Upper lobe of left lung (tissue), 4 donors: ENCODE data around the gene C19orf47.

Experiments used
- EP300 ChIP-seq, 4 donors: sonication (generic); formaldehyde crosslinking; IDR thresholded peaks; one replicate each; pipeline ENCODE4 v1.5.1; 2017; ENCODE audit warnings: antibody characterized with exemption in 4 of 4, control low read depth in 2 of 4
- POLR2A ChIP-seq, 4 donors: fragments of 450-650 bp; IDR thresholded peaks; one replicate each; pipeline ENCODE4 v1.5.1; 2016 to 2017; ENCODE audit warnings: antibody characterized with exemption in 4 of 4, mild to moderate bottlenecking in 2 of 4
- POLR2AphosphoS5 ChIP-seq, 2 donors: sonication (generic); formaldehyde crosslinking; IDR thresholded peaks; one replicate each; pipeline ENCODE4 v1.5.1; 2017; ENCODE audit warnings: antibody characterized with exemption in 2 of 2
- TF ChIP-seq, protein P1 (sequence below), 6 experiments: fragments of 450-650 bp in 4 of 6; fragments of 200-600 bp in 2 of 6; sonication (generic) in 2 of 6; IDR thresholded peaks; one replicate each; pipeline ENCODE4 v1.5.1; 2016 to 2019; ENCODE audit warnings: antibody characterized with exemption in 6 of 6

DNA sequence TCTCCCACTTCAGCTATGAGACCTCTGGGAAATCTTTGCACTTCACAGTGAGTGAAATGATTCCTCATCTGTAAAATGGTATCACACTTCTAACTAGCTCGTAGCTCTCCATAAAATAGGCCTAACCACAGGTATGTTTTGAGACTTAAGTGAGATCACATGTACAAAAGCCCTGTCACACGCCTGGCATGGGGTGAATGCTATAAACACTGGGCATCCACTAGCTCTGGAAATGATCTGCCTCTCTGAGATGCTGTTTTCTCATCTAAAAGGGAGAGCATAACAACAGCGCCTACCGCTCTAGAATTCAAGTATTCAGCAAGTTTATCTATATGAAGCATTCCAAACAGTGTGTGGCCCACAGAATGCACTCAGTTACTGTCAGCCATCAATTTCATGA, 65.3 kb downstream of the C19orf47 start:
- TF ChIP-seq, protein P1, sequence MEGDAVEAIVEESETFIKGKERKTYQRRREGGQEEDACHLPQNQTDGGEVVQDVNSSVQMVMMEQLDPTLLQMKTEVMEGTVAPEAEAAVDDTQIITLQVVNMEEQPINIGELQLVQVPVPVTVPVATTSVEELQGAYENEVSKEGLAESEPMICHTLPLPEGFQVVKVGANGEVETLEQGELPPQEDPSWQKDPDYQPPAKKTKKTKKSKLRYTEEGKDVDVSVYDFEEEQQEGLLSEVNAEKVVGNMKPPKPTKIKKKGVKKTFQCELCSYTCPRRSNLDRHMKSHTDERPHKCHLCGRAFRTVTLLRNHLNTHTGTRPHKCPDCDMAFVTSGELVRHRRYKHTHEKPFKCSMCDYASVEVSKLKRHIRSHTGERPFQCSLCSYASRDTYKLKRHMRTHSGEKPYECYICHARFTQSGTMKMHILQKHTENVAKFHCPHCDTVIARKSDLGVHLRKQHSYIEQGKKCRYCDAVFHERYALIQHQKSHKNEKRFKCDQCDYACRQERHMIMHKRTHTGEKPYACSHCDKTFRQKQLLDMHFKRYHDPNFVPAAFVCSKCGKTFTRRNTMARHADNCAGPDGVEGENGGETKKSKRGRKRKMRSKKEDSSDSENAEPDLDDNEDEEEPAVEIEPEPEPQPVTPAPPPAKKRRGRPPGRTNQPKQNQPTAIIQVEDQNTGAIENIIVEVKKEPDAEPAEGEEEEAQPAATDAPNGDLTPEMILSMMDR (IDR thresholded peaks at IDR 0.05): no peak
- no peak for TF ChIP-seq POLR2AphosphoS5 (IDR thresholded peaks at IDR 0.05)
- TF ChIP-seq POLR2A (IDR thresholded peaks at IDR 0.05): no peak
- no peak for TF ChIP-seq EP300 (IDR thresholded peaks at IDR 0.05)
